ENCODE results near the gene NAA15. TPM values are rescaled to one million over a fixed set of nuclear protein-coding genes. Genes with fewer than 3 reads are reported as not detected.

Gene NAA15
- total and polyA plus RNA-seq, 2 donors (not counting 3 experiments of a cell fraction or from before 2014, with no cell fraction given) = 4.5 to 67.9 TPM

- Histone ChIP-seq H4K20me1 (replicated peaks; ENCODE audit: control insufficient read depth, extremely low read depth, insufficient read depth, low read length) (no peaks in the 10 kb centered on the region), H3K36me3 (ENCODE audit: control insufficient read depth in 2 of 2, extremely low read depth in 1 of 2, insufficient read depth in 2 of 2, low read length in 2 of 2) (no peaks in the 10 kb centered on the region), H3K9me3 (replicated peaks; ENCODE audit: control insufficient read depth, insufficient read depth, low read length) (no peaks in the 10 kb centered on the region), H3K4me1 (ENCODE audit: control insufficient read depth, extremely low read depth, insufficient read depth, low read length) (peaks cover 40% of the 10 kb centered on the region), H3K27me3 (ENCODE audit: control insufficient read depth in 2 of 2, insufficient read depth in 2 of 2, low read length in 2 of 2) (no peaks in the 10 kb centered on the region), H3K4me2 (ENCODE audit: insufficient read depth, low read length) (no peak overlapping the region), H3K9ac (replicated peaks; ENCODE audit: extremely low read depth, insufficient read depth, low read length) (peak overlapping the region; percentile 76), H3K9me1 (replicated peaks; ENCODE audit: control insufficient read depth, extremely low read depth, insufficient read depth, low read length) (no peaks in the 10 kb centered on the region), H3K27ac (ENCODE audit: insufficient read depth, low read depth, low read length) (peak overlapping the region; percentile 96), H2AFZ (ENCODE audit: low read depth, low read length) (no peak overlapping the region), H3K4me3 (replicated peaks in 1 of 3; ENCODE audit: insufficient read depth in 1 of 3, low read depth in 1 of 3, low read length in 3 of 3) (no peak overlapping the region), H3K79me2 (ENCODE audit: control insufficient read depth, insufficient read depth, low read length) (no peaks in the 10 kb centered on the region)
- intact Hi-C loops (cut with micrococcal nuclease) = no loop called here
- ChIA-PET CTCF (interaction anchor here (4.1 kb wide), 1 partner anchor 32 kb away, joined by 31 read pairs; the partner anchor contains the start of gene RAB33B), POLR2A (no interaction called here)
- no peak for TF ChIP-seq POLR2AphosphoS5 (IDR thresholded peaks at IDR 0.05; ENCODE audit: insufficient read depth, low read depth, low read length)
- TF ChIP-seq, protein P1, sequence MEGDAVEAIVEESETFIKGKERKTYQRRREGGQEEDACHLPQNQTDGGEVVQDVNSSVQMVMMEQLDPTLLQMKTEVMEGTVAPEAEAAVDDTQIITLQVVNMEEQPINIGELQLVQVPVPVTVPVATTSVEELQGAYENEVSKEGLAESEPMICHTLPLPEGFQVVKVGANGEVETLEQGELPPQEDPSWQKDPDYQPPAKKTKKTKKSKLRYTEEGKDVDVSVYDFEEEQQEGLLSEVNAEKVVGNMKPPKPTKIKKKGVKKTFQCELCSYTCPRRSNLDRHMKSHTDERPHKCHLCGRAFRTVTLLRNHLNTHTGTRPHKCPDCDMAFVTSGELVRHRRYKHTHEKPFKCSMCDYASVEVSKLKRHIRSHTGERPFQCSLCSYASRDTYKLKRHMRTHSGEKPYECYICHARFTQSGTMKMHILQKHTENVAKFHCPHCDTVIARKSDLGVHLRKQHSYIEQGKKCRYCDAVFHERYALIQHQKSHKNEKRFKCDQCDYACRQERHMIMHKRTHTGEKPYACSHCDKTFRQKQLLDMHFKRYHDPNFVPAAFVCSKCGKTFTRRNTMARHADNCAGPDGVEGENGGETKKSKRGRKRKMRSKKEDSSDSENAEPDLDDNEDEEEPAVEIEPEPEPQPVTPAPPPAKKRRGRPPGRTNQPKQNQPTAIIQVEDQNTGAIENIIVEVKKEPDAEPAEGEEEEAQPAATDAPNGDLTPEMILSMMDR (IDR thresholded peaks at IDR 0.05; ENCODE audit: extremely low read depth in 1 of 2, insufficient read depth in 1 of 2, low read depth in 1 of 2, low read length in 2 of 2) = no peak
- TF ChIP-seq JUN (IDR thresholded peaks at IDR 0.05; ENCODE audit: borderline replicate concordance, insufficient read depth, insufficient read length, low read depth) = no peak
- no peak for TF ChIP-seq POLR2A (IDR thresholded peaks at IDR 0.05; ENCODE audit: low read depth, low read length)
- no peak for TF ChIP-seq EZH2 (IDR thresholded peaks at IDR 0.05; ENCODE audit: borderline replicate concordance, low read depth, low read length, severe bottlenecking)
- TF ChIP-seq MYC (IDR thresholded peaks at IDR 0.05; ENCODE audit: low read depth, low read length) = no peak
- TF ChIP-seq MAX (IDR thresholded peaks at IDR 0.05; ENCODE audit: insufficient read depth, insufficient read length) = no peak
- TF ChIP-seq GATA2 (IDR thresholded peaks at IDR 0.05; ENCODE audit: insufficient read depth, insufficient read length, low read depth, low read length) = no peak
- TF ChIP-seq FOS (IDR thresholded peaks at IDR 0.05; ENCODE audit: borderline replicate concordance, insufficient read depth, low read length) = no peak
- DNase-seq (ENCODE audit: low read depth, low spot score) (no peak), FAIRE-seq (no peak)
- dilution Hi-C loops (cut with MboI; ENCODE audit: extremely low pct_ligation_motif_present, low sequenced_read_pairs) = no loop called here
- no TSS peak for BruUV-seq (replicated peaks)
Observed at GRCh38 chr4:139420652-139421051, 119.3 kb downstream of the NAA15 start.

Data from endothelial cell of umbilical vein (primary cell).